C4-2B (cell line): Measurements from ENCODE around the gene ATP1B3.
A peak's percentile ranks its signal among the peaks of the same experiment; 100 is the strongest.
"Not testable (repeated sequence)": the region's sequence is repeated elsewhere in the genome, so short reads cannot be mapped to it uniquely, and the experiment has no call there.

Experiments
- H3K27ac ChIP-seq: fragments of 450-650 bp; 2 replicates; pipeline ENCODE4 v1.5.1; 2017
- CTCF ChIP-seq: fragments of 450-650 bp; conservative IDR thresholded peaks from 2 replicates; pipeline ENCODE4 v1.5.1; 2017; ENCODE audit warnings: mild to moderate bottlenecking
- ZFX ChIP-seq: fragments of 450-650 bp; IDR thresholded peaks from 2 replicates; pipeline ENCODE4 v1.6.1; 2017

The ATP1B3 gene

GRCh38 chr3:141840737-141841544, 35.5 kb upstream of the ATP1B3 start:
- no peak overlapping the region for H3K27ac ChIP-seq
- no peak for TF ChIP-seq CTCF
- no peak for TF ChIP-seq ZFX

- TF ChIP-seq CTCF = no peak
- TF ChIP-seq ZFX = no peak
- H3K27ac ChIP-seq = no peak overlapping the region
Measured at GRCh38 chr3:141844108-141844507, 32.3 kb upstream of the ATP1B3 start.

GRCh38 chr3:141844812-141845211, 31.6 kb upstream of the ATP1B3 start:
- H3K27ac ChIP-seq = no peak overlapping the region
- TF ChIP-seq ZFX (no peak), CTCF (no peak)

- TF ChIP-seq CTCF (no peak), ZFX (peak; percentile 30; the same call in 1 of the 2 replicates)
- peak overlapping the region; percentile 80 for H3K27ac ChIP-seq
Measured at GRCh38 chr3:141845407-141846049, 30.9 kb upstream of the ATP1B3 start.

- H3K27ac ChIP-seq = peak overlapping the region; percentile 80
- TF ChIP-seq CTCF (no peak), ZFX (no peak)
Measured at GRCh38 chr3:141846050-141846433, 30.4 kb upstream of the ATP1B3 start.

GRCh38 chr3:141848159-141848748, 28.2 kb upstream of the ATP1B3 start:
- not testable (repeated sequence) for H3K27ac ChIP-seq

- H3K27ac ChIP-seq = no peak overlapping the region
- no peak for TF ChIP-seq ZFX
- TF ChIP-seq CTCF = no peak
Measured at GRCh38 chr3:141849056-141849815, 27.2 kb upstream of the ATP1B3 start.
